ENCODE measurements around the gene LMO1.

The LMO1 gene

GRCh38 chr11:8183111-8183510 lies 80.6 kb downstream of the LMO1 start:
- Histone ChIP-seq H3K27ac (replicated peaks) (no peak overlapping the region), H3K4me3 (replicated peaks; ENCODE audit: insufficient read depth, low read length) (no peak overlapping the region), H3K27me3 (ENCODE audit: insufficient read depth, poor library complexity, severe bottlenecking) (no peaks in the 10 kb centered on the region)
- DNase-seq (ENCODE audit: low read depth in 1 of 2, low spot score in 1 of 2), result no peak
- TF ChIP-seq POLR2AphosphoS5 (IDR thresholded peaks at IDR 0.05; ENCODE audit: low read depth) (no peak), CTCF (IDR thresholded peaks at IDR 0.05; ENCODE audit: insufficient read depth, low read length) (no peak), GABPA (IDR thresholded peaks at IDR 0.05; ENCODE audit: low read depth) (no peak), REST (IDR thresholded peaks at IDR 0.05; ENCODE audit: insufficient replicate concordance, low read depth) (no peak), SPI1 (IDR thresholded peaks at IDR 0.05; ENCODE audit: borderline replicate concordance, low read depth) (no peak)

GRCh38 chr11:8180469-8180868 lies 83.2 kb downstream of the LMO1 start:
- H3K27me3 ChIP-seq (ENCODE audit: insufficient read depth, poor library complexity, severe bottlenecking), result no peaks in the 10 kb centered on the region
- no peak overlapping the region for H3K4me3 ChIP-seq (replicated peaks; ENCODE audit: insufficient read depth, low read length)
- TF ChIP-seq CTCF (IDR thresholded peaks at IDR 0.05; ENCODE audit: insufficient read depth, low read length), result no peak
- DNase-seq (ENCODE audit: low read depth in 1 of 2, low spot score in 1 of 2), result no peak
- H3K27ac ChIP-seq (replicated peaks), result no peak overlapping the region

GRCh38 chr11:8178297-8178696 lies 85.4 kb downstream of the LMO1 start:
- Histone ChIP-seq H3K27ac (replicated peaks) (no peak overlapping the region), H3K4me3 (replicated peaks; ENCODE audit: insufficient read depth, low read length) (no peak overlapping the region), H3K27me3 (ENCODE audit: insufficient read depth, poor library complexity, severe bottlenecking) (peaks cover 4% of the 10 kb centered on the region)
- no peak for TF ChIP-seq SPI1 (IDR thresholded peaks at IDR 0.05; ENCODE audit: borderline replicate concordance, low read depth)
- TF ChIP-seq CTCF (IDR thresholded peaks at IDR 0.05; ENCODE audit: insufficient read depth, low read length), result no peak
- TF ChIP-seq POLR2AphosphoS5 (IDR thresholded peaks at IDR 0.05; ENCODE audit: low read depth), result no peak
- no peak for TF ChIP-seq GABPA (IDR thresholded peaks at IDR 0.05; ENCODE audit: low read depth)
- no peak for DNase-seq (ENCODE audit: low read depth in 1 of 2, low spot score in 1 of 2)

GRCh38 chr11:8177136-8177535 lies 86.5 kb downstream of the LMO1 start:
- H3K27ac ChIP-seq (replicated peaks), result no peak overlapping the region
- no peak overlapping the region for H3K4me3 ChIP-seq (replicated peaks; ENCODE audit: insufficient read depth, low read length)
- peaks cover 4% of the 10 kb centered on the region for H3K27me3 ChIP-seq (ENCODE audit: insufficient read depth, poor library complexity, severe bottlenecking)
- TF ChIP-seq SPI1 (IDR thresholded peaks at IDR 0.05; ENCODE audit: borderline replicate concordance, low read depth) (no peak), CTCF (IDR thresholded peaks at IDR 0.05; ENCODE audit: insufficient read depth, low read length) (no peak), GABPA (IDR thresholded peaks at IDR 0.05; ENCODE audit: low read depth) (no peak), POLR2AphosphoS5 (IDR thresholded peaks at IDR 0.05; ENCODE audit: low read depth) (no peak), REST (IDR thresholded peaks at IDR 0.05; ENCODE audit: insufficient replicate concordance, low read depth) (no peak)
- DNase-seq (ENCODE audit: low read depth in 1 of 2, low spot score in 1 of 2), result no peak

All from HL-60 (cell line).